RPMI8226 (cell line): ENCODE data around the gene GRM3.

ENCODE experiments used
- DNase-seq: peaks from one replicate; pipeline ENCODE4 v3.0.0-alpha.2; 2015

GRM3 gene

DNA sequence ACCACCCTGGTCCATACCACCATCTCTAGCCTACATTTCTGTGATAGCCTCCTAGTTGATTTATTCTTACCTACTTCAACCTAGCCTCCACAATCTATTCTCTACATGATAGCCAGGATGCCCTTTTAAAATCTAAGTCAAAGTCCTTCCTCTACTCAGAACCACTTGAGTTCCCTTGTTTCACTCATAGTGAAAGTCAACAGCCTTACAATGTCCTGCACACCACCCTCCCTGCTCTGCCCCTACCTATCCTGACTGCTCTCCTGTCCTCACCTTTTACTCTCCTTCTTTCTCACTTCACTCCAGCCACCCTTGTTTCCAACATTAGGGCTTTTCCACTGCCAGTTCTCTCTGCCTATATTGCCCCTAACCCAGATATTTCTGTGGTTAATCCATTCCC is 146.7 kb downstream of the GRM3 start:
- no peak for DNase-seq

DNA sequence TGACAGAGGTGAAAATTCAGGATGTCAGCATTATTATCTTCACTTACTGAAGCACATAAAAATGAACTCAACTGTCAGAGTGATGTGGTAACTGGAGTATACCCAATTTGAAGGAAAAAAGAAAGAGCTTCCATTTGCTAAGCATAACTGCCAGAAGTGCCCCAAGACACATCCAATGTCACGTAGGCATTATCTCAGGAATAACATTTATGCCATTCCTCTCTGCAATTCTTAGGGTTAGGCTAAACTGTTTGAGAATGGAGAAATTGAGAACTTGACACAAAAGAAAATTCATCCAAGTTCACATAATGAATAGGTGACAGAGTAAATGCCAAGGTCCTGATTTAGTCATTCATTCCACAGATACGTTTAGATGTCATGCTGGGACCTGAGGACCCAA is 148.6 kb downstream of the GRM3 start:
- no peak for DNase-seq

DNA sequence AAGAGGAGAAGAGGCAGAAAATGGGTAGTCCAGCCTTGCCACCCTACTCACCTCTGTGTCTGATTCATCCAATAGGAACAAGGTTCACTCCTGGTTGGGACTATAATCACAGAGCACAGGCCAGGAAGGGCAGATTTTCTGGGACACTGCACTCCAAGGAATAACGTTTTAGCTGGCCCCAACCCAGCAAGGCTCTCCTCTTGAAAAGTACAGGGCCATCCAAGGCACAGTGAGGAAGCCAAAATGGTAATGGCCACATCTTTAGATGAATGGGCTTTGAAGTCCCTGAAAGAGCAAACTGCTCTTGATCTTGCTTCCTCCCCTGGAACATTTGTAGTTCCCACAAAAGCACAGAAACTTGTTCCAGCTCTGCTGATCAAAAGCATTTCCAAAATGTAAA is 149.4 kb downstream of the GRM3 start:
- no peak for DNase-seq

- peak; percentile 21 for DNase-seq
Observed at GRCh38 chr7:86814661-86815379, 171.1 kb downstream of the GRM3 start.

DNA sequence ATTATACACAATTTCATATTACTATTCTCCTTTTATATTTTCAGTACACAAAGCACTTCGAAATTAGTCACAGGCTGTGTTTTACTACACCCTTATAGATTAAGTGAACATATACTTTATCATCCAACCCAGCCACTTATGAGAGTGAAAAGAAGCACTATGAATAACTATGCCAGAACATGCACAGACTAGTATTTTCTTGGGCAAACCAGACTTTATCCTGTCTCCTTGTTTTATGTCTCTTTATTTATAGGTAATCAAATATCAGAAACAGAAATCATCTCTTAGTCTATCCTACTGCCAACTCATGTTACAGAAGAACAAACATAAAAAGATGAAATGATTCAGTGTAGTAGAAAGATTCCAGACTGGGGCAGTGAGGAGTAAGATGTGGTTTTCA is 171.8 kb downstream of the GRM3 start:
- no peak for DNase-seq

DNA sequence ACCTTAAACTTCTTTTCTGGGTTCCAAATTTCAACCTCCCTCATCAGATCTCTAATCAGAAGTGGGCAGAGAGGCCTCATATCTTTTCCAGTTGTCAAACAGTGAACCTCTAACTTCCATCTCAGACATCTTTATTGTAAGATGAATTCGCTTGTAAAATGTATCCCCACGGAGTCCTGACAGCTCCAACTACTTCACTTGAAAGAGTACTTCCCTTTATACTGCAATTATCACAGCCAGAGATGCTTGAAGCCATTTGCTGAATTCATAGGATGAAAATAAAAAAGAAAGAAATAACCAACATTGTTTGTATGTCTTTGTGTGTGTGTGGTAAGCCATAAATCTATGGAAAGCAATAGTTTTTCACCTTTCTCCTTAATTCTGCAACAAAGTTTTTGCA is 175.2 kb downstream of the GRM3 start:
- no peak for DNase-seq

DNA sequence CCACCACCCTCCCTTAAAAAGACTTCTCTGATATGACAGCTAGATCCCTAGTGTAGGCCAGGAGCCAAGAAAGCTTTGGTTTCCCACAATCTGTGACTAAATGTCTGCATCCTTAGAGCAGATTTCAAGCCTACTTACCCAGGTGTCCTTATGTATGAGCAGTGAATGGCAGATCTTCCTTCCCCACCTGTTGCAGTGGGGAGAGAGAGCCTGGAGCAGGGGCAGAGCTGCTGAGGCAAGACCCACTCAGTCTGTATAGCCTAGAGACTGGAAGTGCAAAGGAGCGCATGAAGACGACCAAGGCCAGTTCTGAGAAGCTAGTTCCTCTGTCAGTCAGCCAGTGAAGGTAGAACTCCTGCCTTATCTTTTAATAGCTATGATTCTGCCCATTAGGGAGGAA is 180.1 kb downstream of the GRM3 start:
- DNase-seq, result no peak

DNA sequence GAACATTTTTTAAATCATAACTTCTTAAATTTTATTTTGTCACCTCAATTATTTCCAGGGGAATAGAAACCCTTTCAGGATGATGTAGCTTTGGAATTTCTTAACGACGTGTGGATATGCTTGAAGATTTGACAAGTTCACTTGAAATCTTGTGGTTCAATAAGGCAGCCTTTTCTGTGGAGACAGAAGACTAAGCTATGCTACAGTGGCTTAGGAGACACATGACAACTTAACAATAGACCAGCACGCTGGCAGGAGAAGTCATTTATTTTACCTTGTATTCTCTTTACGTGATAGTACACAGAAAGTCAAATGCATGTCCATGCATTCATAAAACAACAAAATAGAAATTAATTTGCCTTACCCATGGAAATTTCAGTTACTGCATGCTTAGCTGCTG is 181.6 kb downstream of the GRM3 start:
- DNase-seq, result no peak

GRCh38 chr7:86826948-86827347 is 183.2 kb downstream of the GRM3 start:
- no peak for DNase-seq

DNA sequence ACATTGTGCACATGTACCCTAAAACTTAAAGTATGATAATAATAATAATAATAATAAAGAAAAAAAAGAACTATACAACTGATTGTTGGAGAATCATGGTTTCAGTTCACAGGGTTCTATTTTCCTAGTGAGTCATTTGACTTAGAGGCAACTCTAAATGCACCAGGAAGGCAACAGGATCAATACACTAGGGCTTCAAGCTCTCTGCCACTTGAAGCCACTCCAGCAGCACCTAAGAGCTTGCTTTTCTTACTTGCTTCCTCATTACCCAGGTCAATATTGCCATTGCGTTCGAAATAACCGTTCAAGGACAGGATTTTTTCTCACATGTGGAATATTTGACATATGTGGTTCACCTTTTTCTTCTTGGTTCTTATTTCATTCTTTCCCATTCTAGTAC is 189.7 kb downstream of the GRM3 start:
- no peak for DNase-seq

DNA sequence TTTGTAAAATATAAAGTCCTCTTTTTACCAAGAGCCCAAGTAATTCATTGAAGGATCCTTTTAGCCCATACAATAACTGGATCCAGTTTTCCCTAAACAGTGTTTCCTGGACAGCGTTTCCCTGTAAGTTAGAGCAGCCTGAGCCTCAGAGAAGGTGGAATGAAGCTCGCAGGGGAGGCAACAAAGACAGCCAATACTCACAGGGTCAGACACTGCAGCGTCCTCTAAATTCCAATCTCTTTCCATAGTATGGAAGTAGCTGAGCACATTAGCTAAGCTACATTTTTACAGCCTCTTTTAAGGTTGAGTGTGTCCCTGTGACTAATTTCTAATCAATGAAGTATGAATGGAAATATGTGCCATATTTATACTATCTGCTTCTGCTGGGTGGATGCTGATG is 193.5 kb downstream of the GRM3 start:
- no peak for DNase-seq

DNA sequence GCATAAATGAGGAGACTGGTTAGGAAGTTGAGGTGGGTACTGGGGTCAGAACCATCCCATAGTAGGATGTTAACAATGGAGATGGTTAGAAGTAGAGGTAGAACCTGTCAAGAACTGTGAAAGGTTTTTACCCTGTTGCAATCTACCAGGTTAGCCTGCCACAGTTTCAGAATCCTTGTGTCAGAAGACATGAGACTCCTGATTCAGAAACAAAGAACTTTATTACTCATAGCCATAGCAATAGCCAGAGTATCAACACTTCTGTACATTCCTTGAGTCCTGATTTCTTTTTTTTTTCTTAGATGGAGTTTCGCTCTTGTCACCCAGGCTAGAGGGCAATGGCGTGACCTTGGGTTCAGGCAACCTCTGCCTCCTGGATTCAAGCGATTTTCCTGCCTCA is 200.9 kb downstream of the GRM3 start:
- DNase-seq, result no peak

DNA sequence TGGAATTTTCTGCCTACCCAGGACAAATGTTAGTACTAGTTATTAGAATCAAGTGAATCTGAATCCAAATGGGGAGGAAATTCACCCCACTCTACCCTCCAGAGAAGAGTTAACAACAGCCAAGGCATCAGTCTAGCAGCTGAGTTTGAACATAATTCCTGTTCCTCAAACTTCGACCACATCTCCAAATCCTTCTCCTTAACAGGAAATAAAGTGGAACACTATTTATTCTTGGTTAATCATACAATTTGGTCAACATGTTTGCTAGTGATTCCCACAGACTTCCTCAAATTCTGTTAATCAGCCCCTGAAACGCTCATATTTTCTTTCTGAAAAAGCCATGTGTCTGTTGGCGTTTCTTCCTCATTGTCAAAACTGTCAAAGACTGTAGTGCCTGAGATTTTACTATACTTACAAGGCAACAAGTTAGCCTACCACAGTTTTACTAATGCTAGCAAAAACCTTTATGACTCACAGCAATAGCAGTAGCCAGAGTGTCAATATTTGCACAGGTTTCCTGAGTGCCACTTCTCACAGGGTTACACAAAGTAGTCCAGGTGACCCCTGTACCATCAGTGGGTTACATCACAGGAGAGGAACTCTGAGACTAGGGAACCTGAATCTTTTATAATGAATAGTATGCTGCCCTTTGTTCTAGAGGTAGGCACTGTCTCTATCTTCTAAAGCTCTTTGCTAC is 202.9 kb downstream of the GRM3 start:
- no peak for DNase-seq

DNA sequence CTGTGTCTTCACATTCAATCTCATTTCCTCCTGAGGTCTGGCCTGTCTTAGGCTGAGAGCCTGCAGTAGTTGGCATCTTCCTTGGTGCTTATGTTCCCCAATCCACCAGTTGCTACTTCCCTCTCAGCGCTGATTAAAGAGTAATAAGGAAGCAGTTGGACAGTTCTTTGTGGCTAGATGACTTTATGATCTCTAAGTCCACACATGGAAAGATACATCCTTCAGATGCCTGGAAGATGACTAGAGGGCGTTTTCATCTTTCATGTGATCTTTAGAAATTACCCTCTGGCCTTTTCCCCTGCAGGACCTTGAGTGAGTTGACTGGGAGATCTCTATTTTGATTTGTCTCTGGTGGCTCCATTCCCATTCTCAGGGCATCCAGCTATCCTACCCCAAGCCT is 204.5 kb downstream of the GRM3 start:
- DNase-seq, result no peak

DNA sequence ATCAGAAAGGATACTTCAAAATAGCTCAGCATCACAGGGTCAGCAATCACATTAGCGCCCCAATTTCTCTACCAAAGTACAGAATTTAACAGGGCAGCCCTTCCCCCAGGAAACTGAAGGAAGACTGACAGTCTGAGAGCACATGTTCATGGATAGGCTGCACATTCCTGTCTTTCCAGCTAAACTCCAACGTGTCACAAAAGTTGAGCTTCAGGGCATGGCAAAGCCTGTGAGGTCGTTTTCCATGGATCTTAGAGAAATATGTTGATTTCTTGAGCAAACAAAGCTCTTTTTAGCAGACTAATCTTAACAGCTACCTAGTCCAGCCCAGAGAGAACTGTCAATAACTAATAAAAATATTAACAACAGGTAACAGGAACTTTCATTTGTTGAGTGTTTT is 207.9 kb downstream of the GRM3 start:
- DNase-seq, result no peak

DNA sequence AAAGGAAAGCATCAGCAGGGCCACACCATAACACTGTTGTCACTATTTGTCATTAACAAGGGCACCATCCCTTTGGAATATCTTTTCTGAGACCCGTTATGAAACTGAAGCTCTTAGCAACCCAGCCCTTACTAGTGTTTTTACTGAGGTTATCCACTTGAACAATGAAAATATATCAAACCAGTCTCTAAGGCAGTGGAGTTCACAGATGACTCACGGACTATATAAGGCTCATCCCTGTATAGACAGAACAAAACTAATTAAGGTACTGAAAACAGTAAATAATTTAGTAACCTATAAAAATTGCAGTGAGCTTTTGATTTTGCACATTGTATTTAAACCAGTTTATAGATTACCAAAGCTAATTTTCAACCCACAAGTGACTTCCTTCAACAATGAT is 219.7 kb downstream of the GRM3 start:
- no peak for DNase-seq

- DNase-seq, result no peak
Observed at GRCh38 chr7:86867163-86867762, 223.6 kb downstream of the GRM3 start.

GRCh38 chr7:86876146-86876545 is 232.4 kb downstream of the GRM3 start:
- no peak for DNase-seq

GRCh38 chr7:86884152-86884551 is 240.4 kb downstream of the GRM3 start:
- DNase-seq, result no peak

DNA sequence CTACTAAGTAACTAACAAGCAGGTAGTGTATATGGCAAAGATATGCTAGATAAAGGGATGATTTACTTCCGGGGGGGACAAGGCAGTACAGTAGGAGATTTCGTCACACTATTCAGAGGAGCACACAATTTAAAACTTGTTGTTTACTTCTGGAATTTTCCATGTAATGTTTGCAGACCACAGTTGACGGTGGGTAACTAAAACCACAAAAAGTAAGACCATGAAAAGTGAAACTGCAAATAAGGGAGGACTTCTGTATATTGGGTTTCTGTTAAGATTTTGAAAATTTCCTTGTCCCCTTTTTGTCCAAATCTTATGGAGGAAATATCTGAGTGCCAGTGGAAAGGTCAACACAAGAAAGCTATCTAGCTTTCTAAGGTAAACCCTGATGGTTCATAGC is 245.8 kb downstream of the GRM3 start:
- DNase-seq, result no peak

DNA sequence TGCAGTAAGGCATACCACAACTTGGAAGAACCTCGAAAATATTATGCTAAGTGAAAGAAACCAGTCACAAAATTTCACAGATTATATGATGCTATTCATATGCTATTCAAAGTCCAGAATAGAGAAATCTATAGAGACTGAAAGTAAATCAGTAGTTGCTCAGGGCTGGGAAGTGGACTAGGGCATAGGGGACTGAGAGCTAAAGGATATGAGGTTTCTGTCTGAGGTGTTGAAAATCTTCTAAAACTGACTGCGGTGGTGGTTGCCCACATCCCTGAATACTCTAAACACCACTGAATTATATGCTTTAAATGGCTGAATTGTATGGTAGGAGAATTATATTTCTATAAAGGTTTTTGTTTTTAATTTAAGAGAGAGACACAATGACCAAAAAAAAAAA is 254.5 kb downstream of the GRM3 start:
- no peak for DNase-seq

DNA sequence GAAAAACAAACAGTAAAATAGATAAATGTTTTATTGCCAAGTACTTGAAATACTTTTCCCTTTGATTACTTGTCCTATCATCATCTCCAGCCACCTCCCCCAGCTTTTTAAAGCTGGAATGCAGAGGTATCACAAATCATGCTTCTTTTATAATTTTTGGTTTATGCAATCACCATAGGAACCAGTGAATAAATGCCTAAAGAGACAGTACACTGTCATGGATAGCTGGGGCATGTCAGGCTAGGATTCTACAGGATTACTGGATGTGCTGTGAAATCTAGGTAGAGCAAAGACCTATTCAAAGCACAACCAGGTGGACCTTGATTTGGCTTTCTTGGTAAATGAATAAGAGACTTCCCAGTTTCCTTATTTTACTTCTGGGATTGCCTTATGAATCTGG is 257.2 kb downstream of the GRM3 start:
- no peak for DNase-seq

DNA sequence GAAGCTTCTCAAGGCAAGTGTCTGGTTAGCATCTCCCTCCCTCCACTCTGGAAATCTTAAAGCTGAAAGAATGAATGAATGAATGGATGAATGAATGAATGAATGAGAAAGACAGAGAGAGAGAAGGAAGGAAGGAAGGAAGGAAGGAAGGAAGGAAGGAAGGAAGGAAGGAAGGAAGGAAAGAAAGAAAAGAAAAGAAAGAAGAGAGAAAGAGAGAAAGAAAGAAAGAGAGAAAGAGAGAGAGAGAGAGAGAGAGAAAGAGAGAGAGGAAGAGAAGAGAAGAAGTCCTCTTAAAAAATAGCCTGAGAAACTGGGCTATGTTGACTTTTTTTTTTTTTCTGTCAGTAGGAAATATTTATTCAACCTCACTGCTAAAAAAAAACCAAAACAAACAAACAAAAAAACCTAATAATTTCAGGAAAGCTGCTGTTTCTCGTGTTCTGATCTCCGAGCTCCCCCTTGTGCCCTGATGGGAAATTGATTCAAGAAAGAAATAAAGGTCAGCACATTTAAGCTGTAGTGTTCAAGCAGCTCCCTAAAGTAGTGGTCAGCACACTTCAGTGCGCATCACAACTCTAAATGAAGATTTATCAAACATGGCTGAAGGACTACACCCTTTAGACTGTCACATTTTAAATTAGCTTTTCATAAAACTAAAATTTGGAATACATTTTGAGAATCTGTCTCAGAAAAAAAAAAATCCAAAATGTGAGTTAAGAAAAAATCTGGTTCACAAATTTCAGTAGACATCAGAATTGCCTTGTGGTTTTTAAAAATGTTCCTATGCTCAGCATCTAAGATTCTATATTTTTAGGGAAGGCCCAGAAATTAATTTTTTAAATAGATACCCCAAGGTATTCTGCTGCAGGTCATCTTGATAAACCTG is 261.5 kb downstream of the GRM3 start:
- DNase-seq, result peak; percentile 48

GRCh38 chr7:86908948-86909347 is 265.2 kb downstream of the GRM3 start:
- DNase-seq, result peak; percentile 27
